NCI-H1092 (cell line): ENCODE measurements around the gene ST8SIA2.

Experiments used
- DNase-seq: peaks from one replicate; lab custom pipeline; 2025; lab: John Stamatoyannopoulos, UW

Gene ST8SIA2

DNA sequence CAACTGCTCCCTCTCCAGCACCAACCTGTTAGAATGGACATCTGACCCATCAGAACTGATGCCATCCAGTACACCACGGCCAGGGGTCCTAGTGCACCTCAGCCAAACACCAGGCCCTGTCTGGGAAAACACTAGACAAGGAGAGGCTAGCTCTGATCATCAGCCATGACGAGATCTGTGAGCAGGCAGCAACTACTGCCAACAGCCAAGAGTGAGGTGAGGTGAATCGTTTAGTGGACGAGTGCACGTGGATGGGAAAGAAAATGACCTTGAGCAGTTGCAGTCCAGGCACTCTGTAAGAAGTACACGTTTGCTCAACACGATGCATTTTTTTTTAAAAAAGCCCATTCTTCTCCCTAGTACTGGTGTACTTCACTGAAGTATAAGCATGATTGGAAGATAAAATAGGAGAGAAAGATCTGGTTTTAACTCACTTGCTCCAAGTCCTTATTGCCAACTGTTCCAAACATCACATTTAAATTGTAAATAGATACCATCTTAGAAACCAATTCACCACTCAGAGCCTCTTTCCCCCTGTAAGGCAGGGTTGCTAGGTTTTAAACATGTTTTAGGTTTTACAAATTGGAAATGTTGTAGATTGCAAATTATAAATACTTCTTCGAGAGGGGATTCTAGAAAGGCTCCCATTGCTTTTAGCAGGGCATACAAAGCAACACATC, 5.7 kb downstream of the ST8SIA2 start:
- DNase-seq: no peak

DNA sequence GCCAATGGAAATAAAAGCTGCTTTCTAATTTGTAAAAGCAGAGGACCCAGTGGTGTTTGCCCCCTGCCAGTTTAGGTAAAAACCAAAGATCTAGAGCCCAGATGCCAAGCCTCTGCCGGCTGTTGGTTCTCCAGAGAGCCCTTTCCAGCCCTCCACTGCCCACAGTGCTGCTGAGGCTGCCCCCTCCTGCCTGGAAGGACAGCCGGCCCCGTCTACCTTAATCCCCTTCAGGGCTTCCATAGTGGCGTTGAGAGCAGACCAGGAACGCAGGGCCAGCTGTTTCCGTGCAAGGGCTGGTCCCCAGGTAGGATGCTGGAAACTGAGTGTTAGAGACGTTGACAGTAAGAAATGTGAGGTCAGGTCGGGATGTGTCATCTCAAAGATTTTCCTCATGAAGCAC, 6.9 kb downstream of the ST8SIA2 start:
- DNase-seq: no peak

GRCh38 chr15:92400980-92401787, 7.5 kb downstream of the ST8SIA2 start:
- no peak for DNase-seq

GRCh38 chr15:92402751-92403150, 9.1 kb downstream of the ST8SIA2 start:
- no peak for DNase-seq

GRCh38 chr15:92405942-92406341, 12.3 kb downstream of the ST8SIA2 start:
- DNase-seq: no peak

GRCh38 chr15:92407321-92407720, 13.6 kb downstream of the ST8SIA2 start:
- no peak for DNase-seq

- no peak for DNase-seq
Observed at GRCh38 chr15:92407916-92408315, 14.2 kb downstream of the ST8SIA2 start.

DNA sequence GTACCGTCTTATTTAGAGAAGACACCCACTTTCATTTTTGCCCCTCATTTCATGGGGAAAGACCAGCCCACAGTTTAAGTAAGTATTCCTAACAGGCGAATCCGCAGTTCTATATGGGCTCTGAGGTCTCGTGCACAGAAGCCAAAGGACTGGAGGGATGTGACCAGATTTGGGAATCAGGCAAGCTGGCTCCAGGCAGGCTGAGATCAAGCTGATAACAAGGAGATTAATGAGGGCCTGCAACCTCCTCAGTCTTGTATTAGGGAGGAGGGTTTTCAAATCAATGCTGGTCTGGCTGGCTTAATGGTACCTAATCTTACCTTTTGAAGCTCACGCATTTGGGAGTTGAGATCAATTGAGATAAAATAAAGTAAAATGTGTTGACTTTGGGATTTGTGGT, 15.3 kb downstream of the ST8SIA2 start:
- DNase-seq: no peak

DNA sequence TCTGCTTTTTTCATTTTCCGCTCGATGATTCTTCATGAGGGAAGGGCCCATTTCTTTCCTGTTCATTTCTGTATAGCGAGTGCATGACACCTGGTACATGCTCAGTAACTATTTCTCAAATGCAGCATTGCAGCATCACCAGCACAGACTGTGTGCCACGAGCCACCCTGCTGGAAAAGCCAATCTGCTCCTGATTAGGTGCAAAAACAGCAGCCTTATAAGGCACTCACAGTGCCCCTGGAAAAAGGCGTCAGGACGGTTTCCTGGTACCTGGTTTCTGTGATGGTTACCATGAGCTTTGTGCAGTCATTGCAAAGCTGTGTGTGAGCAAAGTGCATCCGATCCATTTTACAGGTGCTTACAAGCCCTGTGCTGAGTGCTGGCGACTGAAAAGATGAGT, 15.8 kb downstream of the ST8SIA2 start:
- DNase-seq: no peak

- no peak for DNase-seq
Observed at GRCh38 chr15:92410537-92410936, 16.9 kb downstream of the ST8SIA2 start.

GRCh38 chr15:92411256-92411655, 17.6 kb downstream of the ST8SIA2 start:
- no peak for DNase-seq

GRCh38 chr15:92413510-92413909, 19.8 kb downstream of the ST8SIA2 start:
- DNase-seq: no peak

- DNase-seq: no peak
Observed at GRCh38 chr15:92415639-92416297, 22.1 kb downstream of the ST8SIA2 start.

DNA sequence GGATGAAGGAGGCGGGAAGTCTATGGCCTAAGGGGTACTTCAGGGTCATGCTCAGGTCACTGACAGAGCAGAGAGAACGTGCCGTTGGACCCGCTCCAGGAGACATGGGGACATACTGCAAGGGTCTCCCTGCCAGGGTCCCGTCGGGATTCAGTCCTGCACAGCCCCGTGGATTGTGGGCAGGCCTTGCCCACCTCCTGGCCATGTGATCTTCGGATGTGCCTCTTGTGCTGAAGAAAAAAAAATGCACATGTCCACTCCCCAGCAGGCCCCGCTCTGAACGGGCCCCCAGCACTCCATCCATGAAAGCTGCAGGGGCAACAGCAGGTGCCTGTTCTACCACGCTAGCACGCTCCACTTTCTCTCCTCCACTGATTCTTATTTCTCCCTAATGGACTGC, 22.9 kb downstream of the ST8SIA2 start:
- no peak for DNase-seq

GRCh38 chr15:92417716-92418115, 24.0 kb downstream of the ST8SIA2 start:
- DNase-seq: no peak

DNA sequence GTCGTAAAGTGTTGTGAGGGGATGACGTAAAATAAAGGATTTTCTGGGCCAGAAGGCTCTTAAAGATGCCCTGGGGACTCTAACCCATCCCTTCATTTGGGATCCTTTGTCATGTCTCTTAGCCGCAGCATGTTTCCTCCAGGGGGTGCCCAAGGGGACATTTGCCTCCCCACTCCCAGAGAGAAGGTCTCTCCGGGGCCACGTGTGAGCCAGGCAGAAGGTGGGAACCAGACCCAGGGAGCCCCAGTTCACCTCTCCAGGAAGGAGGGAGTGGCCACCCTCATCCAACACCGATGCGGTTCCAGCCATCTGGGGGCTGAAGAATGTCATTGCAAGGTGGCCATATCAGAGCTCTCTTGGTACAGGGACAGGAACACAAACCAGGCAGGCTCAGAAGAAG, 25.2 kb downstream of the ST8SIA2 start:
- DNase-seq: no peak

- DNase-seq: no peak
Observed at GRCh38 chr15:92421976-92422375, 28.3 kb downstream of the ST8SIA2 start.

GRCh38 chr15:92425578-92426225, 32.0 kb downstream of the ST8SIA2 start:
- DNase-seq: no peak

GRCh38 chr15:92429378-92430068, 35.8 kb downstream of the ST8SIA2 start:
- no peak for DNase-seq

- DNase-seq: no peak
Observed at GRCh38 chr15:92430069-92430440, 36.4 kb downstream of the ST8SIA2 start.

DNA sequence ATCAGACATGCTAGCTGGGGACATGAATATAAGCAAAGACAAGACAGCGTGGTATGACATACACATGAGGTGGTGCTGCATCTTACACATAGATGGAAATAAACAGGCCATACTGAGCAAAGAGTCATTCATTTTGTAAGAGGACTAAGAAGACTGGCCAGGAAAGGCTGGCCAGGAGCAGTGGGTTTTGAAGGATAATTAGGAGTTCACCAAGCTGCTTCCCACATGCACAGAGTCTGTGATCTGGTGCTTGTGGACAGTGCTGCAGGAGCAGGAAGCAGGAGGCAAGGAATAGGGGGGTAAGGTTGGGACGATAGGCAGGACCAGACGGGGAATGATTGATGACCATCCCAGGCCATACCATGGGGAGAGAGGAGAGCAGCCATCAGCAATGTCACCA, 41.5 kb downstream of the ST8SIA2 start:
- DNase-seq: no peak

GRCh38 chr15:92438471-92438870, 44.8 kb downstream of the ST8SIA2 start:
- DNase-seq: no peak
